HCT116 (cell line): ENCODE data around the gene GPC5. TPM values are rescaled to one million over a fixed set of nuclear protein-coding genes. Genes with fewer than 3 reads are reported as not detected.

Source experiments
- ATAC-seq: fragments of 200-7000 bp; cut with Tn5 transposase; 2 replicates; pipeline ENCODE4 v1.9.1; 2020; ENCODE audit warnings: mild to moderate bottlenecking, moderate library complexity
- BruUV-seq: library from RNA; stranded (reverse); fragments of 400-500 nt; replicated peaks from 2 replicates; lab custom pipeline; 2021; lab: Mats Ljungman, UMichigan
- CTCF ChIA-PET: fragments of 300-600 bp; sonication (Branson Sonifier 250); formaldehyde crosslinking; loops from one replicate; lab custom pipeline; 2021; ENCODE audit warnings: antibody characterized with exemption; lab: Charles Lee
- POLR2A ChIA-PET: fragments of 300-600, 350-600 bp; sonication (Branson Sonifier 250); formaldehyde crosslinking; loops from one replicate; lab custom pipeline; 2021; ENCODE audit warnings: antibody characterized with exemption; lab: Charles Lee
- RAD21 ChIA-PET, 2 experiments: fragments of 300-600 bp; sonication (Branson Sonifier 250); formaldehyde crosslinking; loops; one replicate each; lab custom pipeline; 2023; ENCODE audit warnings: low total read pairs in 2 of 2; ENCODE audit not compliant: uncharacterized antibody in 2 of 2, unreplicated experiment in 2 of 2, low non-redundant PET in 1 of 2; lab: Charles Lee
- DNase-seq: peaks from one replicate; pipeline ENCODE4 v3.0.0-alpha.2; 2010; ENCODE audit warnings: low read depth, low spot score
- H2AFZ ChIP-seq: fragments of 200-600 bp; shearing (Covaris generic), sonication (generic); 2 replicates; pipeline ENCODE4 v1.6.1; 2017; ENCODE audit warnings: low read depth, mixed run types, mixed read lengths, antibody characterized with exemption, low read length; ENCODE audit not compliant: poor library complexity, severe bottlenecking
- H3K27ac ChIP-seq: 2 replicates; pipeline ENCODE4 v1.5.1; 2012; ENCODE audit warnings: low read depth, low read length
- H3K27me3 ChIP-seq: fragments of 200-600 bp; sonication (generic); 2 replicates; pipeline ENCODE4 v1.6.1; 2016; ENCODE audit warnings: mixed run types, low read length, mixed read lengths; ENCODE audit not compliant: insufficient read depth
- H3K36me3 ChIP-seq, 2 experiments: fragments of 200-500 bp in 1 of 2; fragments of 200-600 bp in 1 of 2; sonication (Bioruptor generic) in 1 of 2; sonication (generic) in 1 of 2; 2 replicates each; pipeline versions ENCODE4 v1.5.1 to v1.6.1; 2014 to 2016; ENCODE audit warnings: low read length in 2 of 2, inconsistent platforms in 1 of 2, mixed read lengths in 1 of 2, mixed run types in 1 of 2; ENCODE audit not compliant: insufficient read depth in 2 of 2, control insufficient read depth in 1 of 2
- H3K4me1 ChIP-seq, 2 experiments: fragments of 200-600 bp in 1 of 2; sonication (generic) in 1 of 2; 2 replicates each; pipeline versions ENCODE4 v1.5.1 to v1.6.1; 2012 to 2017; ENCODE audit warnings: low read length in 2 of 2, inconsistent platforms in 1 of 2, mild to moderate bottlenecking in 1 of 2, mixed read lengths in 1 of 2, mixed run types in 1 of 2, moderate library complexity in 1 of 2; ENCODE audit not compliant: insufficient read depth in 2 of 2, control insufficient read depth in 1 of 2
- H3K4me2 ChIP-seq: fragments of 200-600 bp; sonication (generic); 2 replicates; pipeline ENCODE4 v1.6.1; 2017; ENCODE audit warnings: mixed run types, low read length, mixed read lengths
- H3K4me3 ChIP-seq, 2 experiments: fragments of 200-600 bp in 1 of 2; sonication (generic) in 1 of 2; replicated peaks in 1 of 2; 2 replicates each; pipeline ENCODE4 v1.5.1; 2011 to 2016; ENCODE audit warnings: low read length in 2 of 2, control low read depth in 1 of 2, low read depth in 1 of 2, mild to moderate bottlenecking in 1 of 2, mixed read lengths in 1 of 2, mixed run types in 1 of 2
- H3K79me2 ChIP-seq: fragments of 200-600 bp; sonication (generic); 2 replicates; pipeline ENCODE4 v1.6.1; 2017; ENCODE audit warnings: mild to moderate bottlenecking, mixed run types, low read length, moderate library complexity, mixed read lengths; ENCODE audit not compliant: insufficient read depth
- H3K9ac ChIP-seq: fragments of 200-600 bp; sonication (generic); 2 replicates; pipeline ENCODE4 v1.6.1; 2016; ENCODE audit warnings: low read length, mixed read lengths
- H3K9me2 ChIP-seq: fragments of 200-600 bp; sonication (generic), shearing (Covaris generic); 2 replicates; pipeline ENCODE4 v1.6.1; 2017; ENCODE audit warnings: mixed run types, mild to moderate bottlenecking, moderate library complexity; ENCODE audit not compliant: insufficient read depth
- H3K9me3 ChIP-seq, 2 experiments: fragments of 200-500 bp in 1 of 2; fragments of 200-600 bp in 1 of 2; sonication (Bioruptor generic) in 1 of 2; sonication (generic) in 1 of 2; 2 replicates each; pipeline ENCODE4 v1.6.1; 2014 to 2017; ENCODE audit warnings: low read length in 2 of 2, mixed read lengths in 2 of 2, inconsistent platforms in 1 of 2, low read depth in 1 of 2, mild to moderate bottlenecking in 1 of 2, mixed run types in 1 of 2, moderate library complexity in 1 of 2; ENCODE audit not compliant: control insufficient read depth in 1 of 2, insufficient read depth in 1 of 2
- H4K20me1 ChIP-seq: fragments of 200-600 bp; sonication (generic), shearing (Covaris generic); 2 replicates; pipeline ENCODE4 v1.6.1; 2017; ENCODE audit warnings: mixed run types, mild to moderate bottlenecking, moderate library complexity; ENCODE audit not compliant: insufficient read depth
- CEBPB ChIP-seq: IDR thresholded peaks from 2 replicates; pipeline ENCODE4 v1.6.1; 2012; ENCODE audit warnings: low read depth
- EGR1 ChIP-seq: IDR thresholded peaks from 2 replicates; pipeline ENCODE4 v1.6.1; 2012; ENCODE audit warnings: low read depth
- ELF1 ChIP-seq: IDR thresholded peaks from 2 replicates; pipeline ENCODE4 v1.6.1; 2012; ENCODE audit warnings: low read depth, borderline replicate concordance
- EZH2 ChIP-seq: fragments of 200-600 bp; sonication (generic); IDR thresholded peaks from 2 replicates; pipeline ENCODE4 v1.6.1; 2017; ENCODE audit warnings: antibody characterized with exemption, mixed run types
- EZH2phosphoT487 ChIP-seq: fragments of 200-600 bp; IDR thresholded peaks from 2 replicates; pipeline ENCODE4 v1.6.1; 2018; ENCODE audit warnings: antibody characterized with exemption, borderline replicate concordance
- FOSL1 ChIP-seq: IDR thresholded peaks from 2 replicates; pipeline ENCODE4 v1.6.1; 2012; ENCODE audit warnings: low read depth
- MAX ChIP-seq: IDR thresholded peaks from 2 replicates; pipeline ENCODE4 v1.6.1; 2012
- POLR2A ChIP-seq: IDR thresholded peaks from 2 replicates; pipeline ENCODE4 v1.7.0; 2011; ENCODE audit warnings: borderline replicate concordance; ENCODE audit not compliant: insufficient read depth, insufficient read length; ENCODE audit errors: extremely low read depth
- REST ChIP-seq: IDR thresholded peaks from 2 replicates; pipeline ENCODE4 v1.6.1; 2012; ENCODE audit warnings: low read depth
- SP1 ChIP-seq: IDR thresholded peaks from 2 replicates; pipeline ENCODE4 v1.6.1; 2012; ENCODE audit warnings: low read depth
- SRF ChIP-seq: IDR thresholded peaks from 2 replicates; pipeline ENCODE4 v1.6.1; 2012; ENCODE audit warnings: low read depth
- TCF7L2 ChIP-seq: IDR thresholded peaks from 2 replicates; pipeline ENCODE4 v1.7.0; 2011; ENCODE audit warnings: borderline replicate concordance, inconsistent platforms; ENCODE audit not compliant: insufficient read depth, insufficient read length; ENCODE audit errors: extremely low read depth
- ZBTB33 ChIP-seq: IDR thresholded peaks from 2 replicates; pipeline ENCODE4 v1.6.1; 2011; ENCODE audit warnings: mild to moderate bottlenecking, low read length, moderate library complexity; ENCODE audit not compliant: insufficient replicate concordance; ENCODE audit errors: extremely low read depth
- ZNF274 ChIP-seq: fragments of 200-500 bp; sonication (Bioruptor generic); IDR thresholded peaks from 2 replicates; pipeline ENCODE4 v1.6.1; 2014; ENCODE audit warnings: mild to moderate bottlenecking, low read depth, low read length, inconsistent platforms
- intact Hi-C: fragments of 100-400 bp; cut with micrococcal nuclease; formaldehyde crosslinking; loops from 2 replicates; pipeline ENCODE4 v1.10.0; 2022
- total RNA-seq: library from RNA; stranded (reverse); gene quantifications from one replicate; pipeline ENCODE4 v1.2.1, GENCODE V29; 2021; ENCODE audit not compliant: unreplicated experiment
- TF ChIP-seq, protein P1 (sequence below), 3 experiments: fragments of 200-600 bp in 1 of 3; sonication (generic) in 1 of 3; IDR thresholded peaks in 2 of 3; conservative IDR thresholded peaks in 1 of 3; 2 replicates each; pipeline ENCODE4 v1.5.1; 2012 to 2017; ENCODE audit warnings: low read depth in 2 of 3, low read length in 2 of 3, antibody characterized with exemption in 1 of 3, borderline replicate concordance in 1 of 3, control low read depth in 1 of 3, mild to moderate bottlenecking in 1 of 3, mixed read lengths in 1 of 3, mixed run types in 1 of 3, moderate library complexity in 1 of 3; ENCODE audit not compliant: insufficient read depth in 1 of 3

Gene GPC5
- total RNA-seq, 1 experiment from 2014 or later = not detected

GRCh38 chr13:92842145-92842544, 1443.7 kb downstream of the GPC5 start (continued):
- TF ChIP-seq REST (no peak), EZH2phosphoT487 (no peak), SP1 (no peak), FOSL1 (no peak)

DNA sequence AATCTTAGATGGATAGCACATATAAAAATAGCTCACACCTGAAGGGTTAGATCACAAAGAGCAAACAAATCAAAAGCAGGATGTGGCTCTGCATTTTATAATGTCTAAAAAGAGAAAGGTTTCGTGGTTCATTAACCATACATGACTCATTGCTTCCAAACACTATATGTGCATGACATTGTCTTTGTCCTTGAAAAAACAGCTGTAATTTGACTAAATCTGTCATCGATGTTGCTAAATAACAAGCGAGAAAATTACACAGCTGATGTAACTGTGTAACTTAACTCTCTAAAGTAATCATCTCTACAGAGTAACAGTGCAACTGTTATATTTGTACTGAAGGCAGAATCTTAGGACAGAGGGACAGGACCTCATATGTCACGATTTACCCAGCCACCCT, 1445.1 kb downstream of the GPC5 start:
- intact Hi-C loops = no loop called here
- Histone ChIP-seq H3K79me2 (no peaks in the 10 kb centered on the region), H3K9ac (no peak overlapping the region), H2AFZ (no peak overlapping the region), H3K4me2 (no peak overlapping the region), H3K4me1 (no peaks in the 10 kb centered on the region), H3K27me3 (no peaks in the 10 kb centered on the region), H3K4me3 (no peak overlapping the region), H3K9me2 (no peaks in the 10 kb centered on the region), H3K27ac (no peak overlapping the region), H3K9me3 (peaks cover 11 to 18% of the 10 kb centered on the region in 2 experiments; a peak in 2 of 4 replicates), H4K20me1 (no peaks in the 10 kb centered on the region), H3K36me3 (no peaks in the 10 kb centered on the region)
- TF ChIP-seq EZH2phosphoT487 (no peak), ZNF274 (no peak), ZBTB33 (no peak), SP1 (no peak), ELF1 (no peak), EGR1 (no peak), POLR2A (no peak), CEBPB (no peak), EZH2 (no peak), TCF7L2 (no peak), MAX (no peak), FOSL1 (no peak), SRF (no peak)
- TF ChIP-seq, protein P1, sequence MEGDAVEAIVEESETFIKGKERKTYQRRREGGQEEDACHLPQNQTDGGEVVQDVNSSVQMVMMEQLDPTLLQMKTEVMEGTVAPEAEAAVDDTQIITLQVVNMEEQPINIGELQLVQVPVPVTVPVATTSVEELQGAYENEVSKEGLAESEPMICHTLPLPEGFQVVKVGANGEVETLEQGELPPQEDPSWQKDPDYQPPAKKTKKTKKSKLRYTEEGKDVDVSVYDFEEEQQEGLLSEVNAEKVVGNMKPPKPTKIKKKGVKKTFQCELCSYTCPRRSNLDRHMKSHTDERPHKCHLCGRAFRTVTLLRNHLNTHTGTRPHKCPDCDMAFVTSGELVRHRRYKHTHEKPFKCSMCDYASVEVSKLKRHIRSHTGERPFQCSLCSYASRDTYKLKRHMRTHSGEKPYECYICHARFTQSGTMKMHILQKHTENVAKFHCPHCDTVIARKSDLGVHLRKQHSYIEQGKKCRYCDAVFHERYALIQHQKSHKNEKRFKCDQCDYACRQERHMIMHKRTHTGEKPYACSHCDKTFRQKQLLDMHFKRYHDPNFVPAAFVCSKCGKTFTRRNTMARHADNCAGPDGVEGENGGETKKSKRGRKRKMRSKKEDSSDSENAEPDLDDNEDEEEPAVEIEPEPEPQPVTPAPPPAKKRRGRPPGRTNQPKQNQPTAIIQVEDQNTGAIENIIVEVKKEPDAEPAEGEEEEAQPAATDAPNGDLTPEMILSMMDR (IDR thresholded peaks at IDR 0.05 in 2 of 3, conservative IDR thresholded peaks at IDR 0.05 in 1 of 3; ENCODE audit: borderline replicate concordance in 1 of 3, insufficient read depth in 1 of 3, low read depth in 2 of 3, low read length in 2 of 3) = no peak
- POLR2A ChIA-PET = no interaction called here
- ATAC-seq = no peak
- no TSS peak for BruUV-seq
- DNase-seq = no peak
- CTCF ChIA-PET = no interaction called here
- RAD21 ChIA-PET = no interaction called here
